Neutrophil (primary cell): Measurements from ENCODE around the gene DDX17.

Experiments used
- H3K27ac ChIP-seq: fragments of 200-600 bp; sonication (generic); 2 replicates; pipeline ENCODE4 v1.5.1; 2016; ENCODE audit warnings: mild to moderate bottlenecking, moderate library complexity
- H3K27me3 ChIP-seq: fragments of 200-600 bp; sonication (generic); 2 replicates; pipeline ENCODE4 v1.6.0; 2016; ENCODE audit warnings: mild to moderate bottlenecking
- H3K36me3 ChIP-seq: fragments of 200-600 bp; sonication (generic); 2 replicates; pipeline ENCODE4 v1.5.1; 2017
- H3K4me1 ChIP-seq, 2 experiments: fragments of 200-600 bp in 1 of 2; sonication (generic) in 1 of 2; 1 replicate in 1 of 2; 2 replicates in 1 of 2; pipeline versions ENCODE4 v1.5.1 to v1.6.1; 2013 to 2016; ENCODE audit warnings: low read depth in 1 of 2, low read length in 1 of 2, mild to moderate bottlenecking in 1 of 2, moderate library complexity in 1 of 2; ENCODE audit not compliant: control insufficient read depth in 1 of 2, insufficient read depth in 1 of 2
- H3K4me3 ChIP-seq, 2 experiments: fragments of 200-600 bp in 1 of 2; sonication (generic) in 1 of 2; 1 replicate in 1 of 2; 2 replicates in 1 of 2; pipeline ENCODE4 v1.5.1; 2013 to 2016; ENCODE audit warnings: low read depth in 1 of 2, low read length in 1 of 2, mild to moderate bottlenecking in 1 of 2, moderate library complexity in 1 of 2
- H3K9me3 ChIP-seq: fragments of 200-600 bp; sonication (generic); 2 replicates; pipeline ENCODE4 v1.5.1; 2016
- CTCF ChIP-seq: fragments of 200-600 bp; sonication (generic); IDR thresholded peaks from 2 replicates; pipeline ENCODE4 v1.5.1; 2016; ENCODE audit warnings: antibody characterized with exemption

DDX17 gene

GRCh38 chr22:38435965-38436364 is 70.1 kb downstream of the DDX17 start:
- TF ChIP-seq CTCF: no peak
- Histone ChIP-seq H3K36me3 (no peaks in the 10 kb centered on the region), H3K27me3 (peaks cover 27% of the 10 kb centered on the region), H3K9me3 (no peaks in the 10 kb centered on the region), H3K4me3 (no peak overlapping the region), H3K4me1 (no peaks in the 10 kb centered on the region), H3K27ac (no peak overlapping the region)

- H3K27me3 ChIP-seq: peaks cover 19% of the 10 kb centered on the region
- no peak overlapping the region for H3K27ac ChIP-seq
- no peaks in the 10 kb centered on the region for H3K9me3 ChIP-seq
- H3K4me3 ChIP-seq: no peak overlapping the region
- no peak for TF ChIP-seq CTCF
- no peaks in the 10 kb centered on the region for H3K4me1 ChIP-seq
- H3K36me3 ChIP-seq: no peaks in the 10 kb centered on the region
Measured at GRCh38 chr22:38435010-38435409, 71.1 kb downstream of the DDX17 start.

GRCh38 chr22:38433871-38434270 is 72.2 kb downstream of the DDX17 start:
- Histone ChIP-seq H3K27ac (no peak overlapping the region), H3K4me1 (no peaks in the 10 kb centered on the region), H3K9me3 (no peaks in the 10 kb centered on the region), H3K36me3 (no peaks in the 10 kb centered on the region), H3K27me3 (peaks cover 19% of the 10 kb centered on the region), H3K4me3 (no peak overlapping the region)
- no peak for TF ChIP-seq CTCF
